Fibroblast of the aortic adventitia (primary cell): ENCODE data around the gene KRTAP12-2. TPM values are rescaled to one million over a fixed set of nuclear protein-coding genes. Genes with fewer than 3 reads are reported as not detected.

ENCODE experiments used
- DNase-seq: peaks from one replicate; pipeline ENCODE4 v3.0.0-alpha.2; 2010; ENCODE audit warnings: low read depth
- H3K4me3 ChIP-seq: 2 replicates; pipeline ENCODE4 v1.5.1; 2011; ENCODE audit warnings: low read depth, mild to moderate bottlenecking, control low read depth, low read length, moderate library complexity
- CTCF ChIP-seq: IDR thresholded peaks from 2 replicates; pipeline ENCODE4 v1.5.1; 2011; ENCODE audit warnings: mild to moderate bottlenecking, low read length, control low read depth, inconsistent platforms; ENCODE audit not compliant: insufficient read depth
- small RNA-seq: library from RNA; depleted of rRNA; stranded (forward); fragments of <200 nt; gene quantifications from one replicate; pipeline ENCODE3, GENCODE V24; 2012
- total RNA-seq: library from RNA; depleted of rRNA; stranded (reverse); fragments of >200 nt; gene quantifications from 2 replicates; pipeline ENCODE4 v1.2.3, GENCODE V29; 2012; ENCODE audit warnings: low replicate concordance

KRTAP12-2 gene
- total RNA-seq, 1 donor: not detected

GRCh38 chr21:44616591-44616926 lies 50.2 kb downstream of the KRTAP12-2 start:
- no peak overlapping the region for H3K4me3 ChIP-seq
- TF ChIP-seq CTCF: no peak
- no peak for DNase-seq

Small RNA genes within 50 kb of the gene (small RNA-seq; reads per million reads assigned to genes)
- gene KRTAP12-6P: not detected

Other genes with a start within 250 kb of the KRTAP12-2 start
- gene LRRC3, start 211.4 kb downstream of the KRTAP12-2 start, total RNA-seq: 0.16 and 0.45 TPM in 2 replicates
- not detected in 2 replicates for gene KRTAP10-1, start 126.7 kb downstream of the KRTAP12-2 start, total RNA-seq
- gene KRTAP10-2, start 115.4 kb downstream of the KRTAP12-2 start, total RNA-seq: not detected in 2 replicates
- not detected in 2 replicates for gene KRTAP10-3, start 108.1 kb downstream of the KRTAP12-2 start, total RNA-seq
- not detected in 2 replicates for gene KRTAP10-4, start 93.2 kb downstream of the KRTAP12-2 start, total RNA-seq
- gene KRTAP10-5, start 86.3 kb downstream of the KRTAP12-2 start, total RNA-seq: not detected in 2 replicates
- gene KRTAP10-6, start 74.4 kb downstream of the KRTAP12-2 start, total RNA-seq: not detected in 2 replicates
- gene KRTAP10-7, start 66.3 kb downstream of the KRTAP12-2 start, total RNA-seq: not detected in 2 replicates
- gene KRTAP10-8, start 54.8 kb downstream of the KRTAP12-2 start, total RNA-seq: not detected in 2 replicates
- not detected in 2 replicates for gene KRTAP10-9, start 39.8 kb downstream of the KRTAP12-2 start, total RNA-seq
- gene KRTAP10-10, start 29.6 kb downstream of the KRTAP12-2 start, total RNA-seq: not detected in 2 replicates
- gene KRTAP10-11, start 20.5 kb downstream of the KRTAP12-2 start, total RNA-seq: not detected in 2 replicates
- not detected in 2 replicates for gene KRTAP12-4, start 12.3 kb downstream of the KRTAP12-2 start, total RNA-seq
- gene KRTAP12-3, start 9.0 kb downstream of the KRTAP12-2 start, total RNA-seq: not detected in 2 replicates
- not detected in 2 replicates for gene KRTAP12-1, start 15.2 kb upstream of the KRTAP12-2 start, total RNA-seq
- not detected in 2 replicates for gene KRTAP10-12, start 30.2 kb upstream of the KRTAP12-2 start, total RNA-seq
- gene TSPEAR, start 44.6 kb upstream of the KRTAP12-2 start, total RNA-seq: 0.08 TPM in 1 of 2 replicates, not detected in the other
- 64.2 and 96.3 TPM in 2 replicates for gene UBE2G2, start 134.9 kb upstream of the KRTAP12-2 start, total RNA-seq
- gene SUMO3, start 151.1 kb upstream of the KRTAP12-2 start, total RNA-seq: 43.2 and 130 TPM in 2 replicates
- gene PTTG1IP, start 206.8 kb upstream of the KRTAP12-2 start, total RNA-seq: 226 and 233 TPM in 2 replicates